Subcutaneous abdominal adipose tissue (tissue), 5 donors: ENCODE measurements around the gene CSNK1D.

Experiments
- H3K27ac ChIP-seq: one replicate; pipeline ENCODE4 v1.7.0; 2013; ENCODE audit warnings: low read depth, mild to moderate bottlenecking, inconsistent platforms, low read length, moderate library complexity
- H3K27me3 ChIP-seq, 5 donors: one replicate each; pipeline ENCODE4 v1.7.0; 2013; ENCODE audit warnings: low read length in 5 of 5, inconsistent platforms in 1 of 5; ENCODE audit not compliant: control insufficient read depth in 5 of 5, insufficient read depth in 4 of 5
- H3K36me3 ChIP-seq, 5 donors: one replicate each; pipeline ENCODE4 v1.7.0; 2013; ENCODE audit warnings: low read length in 5 of 5; ENCODE audit not compliant: control insufficient read depth in 5 of 5, insufficient read depth in 5 of 5
- H3K4me1 ChIP-seq, 5 donors: one replicate each; pipeline ENCODE4 v1.7.0; 2013; ENCODE audit warnings: low read length in 5 of 5, mild to moderate bottlenecking in 3 of 5, moderate library complexity in 1 of 5; ENCODE audit not compliant: control insufficient read depth in 5 of 5, insufficient read depth in 5 of 5
- H3K4me3 ChIP-seq, 5 donors: one replicate each; pipeline ENCODE4 v1.7.0; 2013; ENCODE audit warnings: low read length in 5 of 5, low read depth in 1 of 5
- H3K9ac ChIP-seq, 5 donors: one replicate each; pipeline ENCODE4 v1.7.0; 2013; ENCODE audit warnings: low read length in 5 of 5, mild to moderate bottlenecking in 4 of 5, moderate library complexity in 3 of 5
- H3K9me3 ChIP-seq, 5 donors: one replicate each; pipeline ENCODE4 v1.7.0; 2013; ENCODE audit warnings: low read length in 5 of 5; ENCODE audit not compliant: control insufficient read depth in 5 of 5
- donor health status: healthy.
- donor health status: healthy.
- donor health status: healthy.
- donor health status: healthy.
- donor health status: healthy.

The CSNK1D gene

GRCh38 chr17:82222816-82223215, 50.7 kb downstream of the CSNK1D start:
- H3K4me1 ChIP-seq = peaks cover 0 to 20% (median 4%) of the 10 kb centered on the region in 5 donors

GRCh38 chr17:82221341-82221902, 52.1 kb downstream of the CSNK1D start:
- Histone ChIP-seq H3K9ac (no peak overlapping the region), H3K9me3 (no peaks in the 10 kb centered on the region), H3K4me1 (peaks cover 0 to 30% (median 15%) of the 10 kb centered on the region in 5 donors), H3K4me3 (no peak overlapping the region), H3K27me3 (peaks cover 0 to 6% (median 0%) of the 10 kb centered on the region in 5 donors), H3K27ac (no peak overlapping the region), H3K36me3 (no peaks in the 10 kb centered on the region)

More at GRCh38 chr17:82222816-82223215, 50.7 kb downstream of the CSNK1D start:
- peaks cover 0 to 13% (median 0%) of the 10 kb centered on the region in 5 donors for H3K27me3 ChIP-seq
- no peak overlapping the region for H3K9ac ChIP-seq
- H3K36me3 ChIP-seq = no peaks in the 10 kb centered on the region
- H3K27ac ChIP-seq = no peak overlapping the region
- H3K4me3 ChIP-seq = no peak overlapping the region
- no peaks in the 10 kb centered on the region for H3K9me3 ChIP-seq

- Histone ChIP-seq H3K9ac (no peak overlapping the region), H3K27me3 (no peaks in the 10 kb centered on the region), H3K27ac (no peak overlapping the region), H3K4me1 (peaks cover 2 to 34% (median 23%) of the 10 kb centered on the region in 5 donors), H3K9me3 (no peaks in the 10 kb centered on the region), H3K36me3 (no peaks in the 10 kb centered on the region), H3K4me3 (no peak overlapping the region)
These were observed 53.5 kb downstream of the CSNK1D start for GRCh38 chr17:82219753-82220709.

GRCh38 chr17:82219083-82219482, 54.4 kb downstream of the CSNK1D start:
- no peak overlapping the region for H3K4me3 ChIP-seq
- H3K36me3 ChIP-seq = no peaks in the 10 kb centered on the region
- no peak overlapping the region for H3K9ac ChIP-seq
- H3K9me3 ChIP-seq = no peaks in the 10 kb centered on the region
- H3K27me3 ChIP-seq = no peaks in the 10 kb centered on the region
- H3K4me1 ChIP-seq = peaks cover 2 to 41% (median 23%) of the 10 kb centered on the region in 5 donors
- H3K27ac ChIP-seq = no peak overlapping the region

- Histone ChIP-seq H3K9ac (peak overlapping the region in 1 of 5 donors; percentile 31), H3K27me3 (no peaks in the 10 kb centered on the region), H3K4me1 (peaks cover 3 to 44% (median 24%) of the 10 kb centered on the region in 5 donors), H3K27ac (no peak overlapping the region), H3K4me3 (no peak overlapping the region), H3K36me3 (no peaks in the 10 kb centered on the region), H3K9me3 (no peaks in the 10 kb centered on the region)
These were observed 55.0 kb downstream of the CSNK1D start for GRCh38 chr17:82218349-82219075.

- Histone ChIP-seq H3K4me1 (peaks cover 6 to 50% (median 29%) of the 10 kb centered on the region in 5 donors), H3K27ac (peak overlapping the region; percentile 67), H3K36me3 (no peaks in the 10 kb centered on the region), H3K4me3 (no peak overlapping the region), H3K27me3 (no peaks in the 10 kb centered on the region), H3K9me3 (no peaks in the 10 kb centered on the region), H3K9ac (peak overlapping the region in 2 of 5 donors; percentile 13 to 32)
These were observed 55.8 kb downstream of the CSNK1D start for GRCh38 chr17:82217530-82218204.

GRCh38 chr17:82217120-82217529, 56.4 kb downstream of the CSNK1D start:
- Histone ChIP-seq H3K27me3 (no peaks in the 10 kb centered on the region), H3K36me3 (no peaks in the 10 kb centered on the region), H3K9me3 (no peaks in the 10 kb centered on the region), H3K27ac (peak overlapping the region; percentile 67), H3K9ac (peak overlapping the region in 2 of 5 donors; percentile 13 to 32), H3K4me3 (no peak overlapping the region), H3K4me1 (peaks cover 6 to 51% (median 29%) of the 10 kb centered on the region in 5 donors)

- H3K4me3 ChIP-seq = no peak overlapping the region
- peak overlapping the region in 1 of 5 donors; percentile 13 for H3K9ac ChIP-seq
- H3K27ac ChIP-seq = peak overlapping the region; percentile 67
- no peaks in the 10 kb centered on the region for H3K27me3 ChIP-seq
- H3K36me3 ChIP-seq = no peaks in the 10 kb centered on the region
- H3K9me3 ChIP-seq = no peaks in the 10 kb centered on the region
- peaks cover 6 to 57% (median 35%) of the 10 kb centered on the region in 5 donors for H3K4me1 ChIP-seq
These were observed 57.0 kb downstream of the CSNK1D start for GRCh38 chr17:82216301-82217119.

- no peaks in the 10 kb centered on the region for H3K9me3 ChIP-seq
- H3K27me3 ChIP-seq = no peaks in the 10 kb centered on the region
- no peaks in the 10 kb centered on the region for H3K36me3 ChIP-seq
- no peak overlapping the region for H3K4me3 ChIP-seq
- no peak overlapping the region for H3K27ac ChIP-seq
- peaks cover 6 to 59% (median 35%) of the 10 kb centered on the region in 5 donors for H3K4me1 ChIP-seq
- H3K9ac ChIP-seq = no peak overlapping the region
These were observed 57.6 kb downstream of the CSNK1D start for GRCh38 chr17:82215972-82216300.
